ELF-1 (cell line): Measurements from ENCODE around the gene EPB41L4A.
"Not testable (repeated sequence)": the region's sequence is repeated elsewhere in the genome, so short reads cannot be mapped to it uniquely, and the experiment has no call there.

Experiments
- DNase-seq: peaks from one replicate; pipeline ENCODE4 v3.0.0-alpha.2; 2016; ENCODE audit warnings: low read depth, low spot score

EPB41L4A gene

GRCh38 chr5:112210430-112211005, 208.6 kb downstream of the EPB41L4A start:
- DNase-seq, result peak; percentile 23

GRCh38 chr5:112208699-112209615, 210.1 kb downstream of the EPB41L4A start:
- DNase-seq, result no peak

GRCh38 chr5:112208195-112208594, 210.9 kb downstream of the EPB41L4A start:
- DNase-seq, result not testable (repeated sequence)

GRCh38 chr5:112205846-112206245, 213.2 kb downstream of the EPB41L4A start:
- peak; percentile 88 for DNase-seq

- DNase-seq, result no peak
Measured at GRCh38 chr5:112203229-112203628, 215.8 kb downstream of the EPB41L4A start.

GRCh38 chr5:112202694-112203093, 216.4 kb downstream of the EPB41L4A start:
- no peak for DNase-seq

- DNase-seq, result no peak
Measured at GRCh38 chr5:112201141-112201540, 217.9 kb downstream of the EPB41L4A start.

GRCh38 chr5:112200131-112200530, 218.9 kb downstream of the EPB41L4A start:
- DNase-seq, result no peak

GRCh38 chr5:112196584-112196983, 222.5 kb downstream of the EPB41L4A start:
- DNase-seq, result no peak

- no peak for DNase-seq
Measured at GRCh38 chr5:112195924-112196323, 223.2 kb downstream of the EPB41L4A start.

- no peak for DNase-seq
Measured at GRCh38 chr5:112192866-112193265, 226.2 kb downstream of the EPB41L4A start.

GRCh38 chr5:112192072-112192471, 227.0 kb downstream of the EPB41L4A start:
- no peak for DNase-seq

GRCh38 chr5:112189391-112189790, 229.7 kb downstream of the EPB41L4A start:
- DNase-seq, result no peak

- no peak for DNase-seq
Measured at GRCh38 chr5:112186401-112186990, 232.6 kb downstream of the EPB41L4A start.

GRCh38 chr5:112183874-112184273, 235.2 kb downstream of the EPB41L4A start:
- no peak for DNase-seq

- DNase-seq, result no peak
Measured at GRCh38 chr5:112183103-112183711, 235.9 kb downstream of the EPB41L4A start.

- no peak for DNase-seq
Measured at GRCh38 chr5:112179290-112179689, 239.8 kb downstream of the EPB41L4A start.

GRCh38 chr5:112174959-112175594, 244.0 kb downstream of the EPB41L4A start:
- DNase-seq, result peak; percentile 58

- DNase-seq, result peak; percentile 98
Measured at GRCh38 chr5:112165897-112166737, 253.0 kb downstream of the EPB41L4A start.

GRCh38 chr5:112165399-112165798, 253.7 kb downstream of the EPB41L4A start:
- DNase-seq, result no peak

- DNase-seq, result no peak
Measured at GRCh38 chr5:112163435-112163834, 255.6 kb downstream of the EPB41L4A start.
